ENCODE results near the gene FGF7. TPM values are rescaled to one million over a fixed set of nuclear protein-coding genes. Genes with fewer than 3 reads are reported as not detected.

Gene FGF7
- total RNA-seq, 4 donors from 2014 or later: 1.2 to 45.4 (median 10.8) TPM

DNA sequence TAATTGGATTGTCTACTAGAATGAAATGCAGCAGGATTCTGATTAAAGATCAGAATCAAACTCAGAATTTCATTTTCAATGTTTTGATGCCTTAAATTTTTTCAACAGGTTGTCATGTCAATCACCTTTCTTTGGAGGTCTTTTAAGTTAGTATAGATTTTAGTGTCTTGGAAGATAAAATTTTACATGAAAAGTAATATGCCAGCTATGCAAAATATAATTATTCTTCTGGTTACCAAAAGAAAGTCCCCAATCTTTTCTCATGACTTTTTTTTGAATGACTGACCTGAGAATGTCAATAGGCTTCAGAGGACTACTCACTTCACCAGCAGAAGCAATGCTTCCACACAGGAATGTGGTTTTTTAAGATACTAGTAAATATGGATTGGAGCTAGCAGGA is 4.3 kb downstream of the FGF7 start:
- no peak overlapping the region for H3K4me3 ChIP-seq
- peak overlapping the region in 1 of 4 donors; percentile 51 for H3K27ac ChIP-seq

DNA sequence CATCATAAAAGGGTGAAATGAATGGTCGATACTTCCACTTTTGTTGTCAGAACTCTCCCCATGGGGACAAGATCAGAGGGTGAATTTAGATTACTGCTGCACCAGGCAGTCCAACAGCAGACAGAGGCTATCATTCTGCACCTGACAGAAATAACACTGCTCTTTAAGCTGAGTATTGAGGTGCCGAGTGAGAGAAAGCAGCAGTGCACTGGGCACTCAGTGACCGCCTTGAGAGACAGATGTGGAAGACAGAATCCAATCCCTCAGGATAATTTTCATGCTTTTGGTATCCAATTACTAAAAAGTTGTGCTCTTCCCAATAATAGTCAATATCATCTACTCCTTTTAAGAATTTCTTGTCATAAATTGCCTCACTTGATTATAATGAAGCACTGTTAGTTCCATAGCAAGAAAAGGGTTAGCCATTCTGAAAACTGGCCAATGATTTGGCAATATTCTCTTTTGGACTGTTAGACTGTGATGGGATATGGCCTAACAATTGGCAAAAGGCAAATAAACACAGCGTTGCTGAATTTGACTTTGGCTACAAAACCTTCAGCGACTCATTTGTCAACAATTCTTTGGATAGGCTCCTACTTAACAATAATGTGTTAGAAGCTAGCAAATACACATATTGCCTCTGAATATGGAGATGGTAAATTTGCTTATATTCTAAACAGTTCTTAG is 5.5 kb downstream of the FGF7 start:
- Histone ChIP-seq H3K9me3 (no peaks in the 10 kb centered on the region), H3K36me3 (no peaks in the 10 kb centered on the region), H3K4me1 (no peaks in the 10 kb centered on the region), H3K27ac (peak overlapping the region in 1 of 4 donors; percentile 51), H3K4me3 (no peak overlapping the region), H3K27me3 (no peaks in the 10 kb centered on the region)
- TF ChIP-seq POLR2A (IDR thresholded peaks at IDR 0.05): no peak
- TF ChIP-seq, protein P1, sequence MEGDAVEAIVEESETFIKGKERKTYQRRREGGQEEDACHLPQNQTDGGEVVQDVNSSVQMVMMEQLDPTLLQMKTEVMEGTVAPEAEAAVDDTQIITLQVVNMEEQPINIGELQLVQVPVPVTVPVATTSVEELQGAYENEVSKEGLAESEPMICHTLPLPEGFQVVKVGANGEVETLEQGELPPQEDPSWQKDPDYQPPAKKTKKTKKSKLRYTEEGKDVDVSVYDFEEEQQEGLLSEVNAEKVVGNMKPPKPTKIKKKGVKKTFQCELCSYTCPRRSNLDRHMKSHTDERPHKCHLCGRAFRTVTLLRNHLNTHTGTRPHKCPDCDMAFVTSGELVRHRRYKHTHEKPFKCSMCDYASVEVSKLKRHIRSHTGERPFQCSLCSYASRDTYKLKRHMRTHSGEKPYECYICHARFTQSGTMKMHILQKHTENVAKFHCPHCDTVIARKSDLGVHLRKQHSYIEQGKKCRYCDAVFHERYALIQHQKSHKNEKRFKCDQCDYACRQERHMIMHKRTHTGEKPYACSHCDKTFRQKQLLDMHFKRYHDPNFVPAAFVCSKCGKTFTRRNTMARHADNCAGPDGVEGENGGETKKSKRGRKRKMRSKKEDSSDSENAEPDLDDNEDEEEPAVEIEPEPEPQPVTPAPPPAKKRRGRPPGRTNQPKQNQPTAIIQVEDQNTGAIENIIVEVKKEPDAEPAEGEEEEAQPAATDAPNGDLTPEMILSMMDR (IDR thresholded peaks at IDR 0.05): no peak
- DNase-seq: no peak

More for the DNA sequence above, 4.3 kb downstream of the FGF7 start:
- TF ChIP-seq, protein P1 (IDR thresholded peaks at IDR 0.05): no peak
- no peak for TF ChIP-seq POLR2A (IDR thresholded peaks at IDR 0.05)
- Histone ChIP-seq H3K27me3 (no peaks in the 10 kb centered on the region), H3K9me3 (no peaks in the 10 kb centered on the region), H3K4me1 (no peaks in the 10 kb centered on the region), H3K36me3 (no peaks in the 10 kb centered on the region)
- DNase-seq: no peak

DNA sequence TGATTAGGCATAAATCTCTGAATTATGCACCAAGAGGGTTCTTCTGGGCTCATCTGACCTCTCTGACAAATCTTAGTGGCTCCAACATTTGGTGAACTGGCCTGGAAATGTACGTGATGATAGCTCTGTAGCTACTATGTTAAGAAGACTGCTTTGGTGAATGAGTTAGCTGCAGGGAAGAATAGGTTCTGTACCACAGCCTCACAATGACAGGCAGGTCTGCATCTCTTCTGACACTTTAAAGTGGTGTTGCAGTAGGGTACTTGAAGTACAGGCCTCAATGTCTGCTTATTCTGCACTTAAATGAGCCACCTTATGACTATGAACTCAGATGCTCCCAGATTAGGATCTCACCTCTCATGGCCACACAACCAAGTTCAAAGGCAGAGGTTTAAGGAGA is 7.0 kb downstream of the FGF7 start:
- H3K27me3 ChIP-seq: no peaks in the 10 kb centered on the region
- H3K4me1 ChIP-seq: no peaks in the 10 kb centered on the region
- no peak for DNase-seq
- H3K36me3 ChIP-seq: no peaks in the 10 kb centered on the region
- H3K9me3 ChIP-seq: no peaks in the 10 kb centered on the region
- no peak overlapping the region for H3K4me3 ChIP-seq
- TF ChIP-seq, protein P1 (IDR thresholded peaks at IDR 0.05): no peak
- no peak for TF ChIP-seq POLR2A (IDR thresholded peaks at IDR 0.05)
- H3K27ac ChIP-seq: no peak overlapping the region

DNA sequence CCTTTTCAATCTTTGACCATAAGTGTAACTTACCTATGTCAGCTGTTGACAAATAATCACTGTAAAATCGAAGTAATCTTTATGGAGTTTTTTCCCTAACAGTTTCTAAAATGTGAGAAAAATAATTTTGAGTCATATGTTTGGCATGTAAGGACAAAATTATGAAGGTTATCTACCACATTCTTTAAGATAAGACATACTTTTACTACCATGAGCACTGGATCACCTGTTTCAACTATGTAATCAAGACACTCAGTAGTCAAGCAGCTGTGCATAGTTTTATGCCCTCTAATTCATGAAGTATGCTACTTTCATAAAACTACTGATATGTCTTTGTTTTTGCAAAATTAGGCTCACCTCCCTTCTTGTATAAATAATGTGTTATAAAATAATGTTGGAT is 12.1 kb downstream of the FGF7 start:
- no peak for TF ChIP-seq POLR2A (IDR thresholded peaks at IDR 0.05)
- TF ChIP-seq, protein P1 (IDR thresholded peaks at IDR 0.05): no peak

DNA sequence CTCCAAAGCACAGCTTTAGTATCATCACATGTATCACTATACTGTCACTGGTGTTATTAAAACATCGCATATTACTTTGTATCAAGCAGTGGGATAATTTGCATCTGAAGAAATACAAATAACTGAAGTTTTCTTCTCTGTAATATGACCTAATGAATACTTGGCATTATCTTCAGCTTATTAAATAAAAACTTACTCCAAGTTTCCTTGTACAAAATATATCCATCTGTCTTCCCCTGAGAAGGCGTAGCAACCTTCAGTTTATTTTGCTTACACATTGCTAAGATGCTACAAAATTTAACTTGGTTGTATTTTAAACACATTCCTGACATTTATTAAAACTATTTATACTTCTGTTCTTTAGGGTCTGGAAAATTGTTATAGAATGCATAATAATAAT is 13.7 kb downstream of the FGF7 start:
- TF ChIP-seq POLR2A (IDR thresholded peaks at IDR 0.05): no peak
- TF ChIP-seq, protein P1 (IDR thresholded peaks at IDR 0.05): no peak
- Histone ChIP-seq H3K9me3 (no peaks in the 10 kb centered on the region), H3K27me3 (no peaks in the 10 kb centered on the region), H3K4me1 (no peaks in the 10 kb centered on the region), H3K36me3 (no peaks in the 10 kb centered on the region), H3K27ac (no peak overlapping the region), H3K4me3 (no peak overlapping the region)
- no peak for DNase-seq

More for the DNA sequence above, 12.1 kb downstream of the FGF7 start:
- Histone ChIP-seq H3K4me3 (no peak overlapping the region), H3K36me3 (no peaks in the 10 kb centered on the region), H3K27ac (no peak overlapping the region), H3K4me1 (no peaks in the 10 kb centered on the region), H3K9me3 (no peaks in the 10 kb centered on the region), H3K27me3 (no peaks in the 10 kb centered on the region)
- DNase-seq: no peak

All from Peyer's patch (tissue), 4 donors.